Activated naive CD4-positive, alpha-beta T cell treated with anti-CD3 and anti-CD28 coated beads, Interleukin-2, amount 50 U/mL, for 24 hours (primary cell): ENCODE data around the gene FIBIN.
"Not testable (repeated sequence)": the region's sequence is repeated elsewhere in the genome, so short reads cannot be mapped to it uniquely, and the experiment has no call there.

Source experiments
- H3K27ac Mint-ChIP-seq: one replicate; pipeline ENCODE4 v1.8.0; 2021; ENCODE audit warnings: mild to moderate bottlenecking, mixed read lengths
- H3K27me3 Mint-ChIP-seq: one replicate; pipeline ENCODE4 v1.8.0; 2021; ENCODE audit warnings: mixed read lengths
- H3K36me3 Mint-ChIP-seq: one replicate; pipeline ENCODE4 v1.8.0; 2021; ENCODE audit warnings: mixed read lengths
- H3K4me1 Mint-ChIP-seq: one replicate; pipeline ENCODE4 v1.8.0; 2021; ENCODE audit warnings: mixed read lengths
- H3K4me3 Mint-ChIP-seq: one replicate; pipeline ENCODE4 v1.8.0; 2021; ENCODE audit warnings: mild to moderate bottlenecking, mixed read lengths
- H3K9me3 Mint-ChIP-seq: one replicate; pipeline ENCODE4 v1.8.0; 2021; ENCODE audit warnings: mixed read lengths

Gene FIBIN

GRCh38 chr11:26964847-26965485 lies 28.9 kb upstream of the FIBIN start:
- H3K4me1 Mint-ChIP-seq, H3K4me3 Mint-ChIP-seq, H3K36me3 Mint-ChIP-seq, H3K9me3 Mint-ChIP-seq, H3K27ac Mint-ChIP-seq, H3K27me3 Mint-ChIP-seq: not testable (repeated sequence)

- H3K4me3 Mint-ChIP-seq: no peak overlapping the region
- H3K27ac Mint-ChIP-seq: no peak overlapping the region
- no peaks in the 10 kb centered on the region for H3K36me3 Mint-ChIP-seq
- no peaks in the 10 kb centered on the region for H3K27me3 Mint-ChIP-seq
- H3K4me1 Mint-ChIP-seq: no peaks in the 10 kb centered on the region
- H3K9me3 Mint-ChIP-seq: no peaks in the 10 kb centered on the region
Observed at GRCh38 chr11:26971961-26972360, 22.0 kb upstream of the FIBIN start.

- no peak overlapping the region for H3K4me3 Mint-ChIP-seq
- H3K36me3 Mint-ChIP-seq: no peaks in the 10 kb centered on the region
- H3K4me1 Mint-ChIP-seq: no peaks in the 10 kb centered on the region
- no peaks in the 10 kb centered on the region for H3K27me3 Mint-ChIP-seq
- peaks cover 4% of the 10 kb centered on the region for H3K9me3 Mint-ChIP-seq
- no peak overlapping the region for H3K27ac Mint-ChIP-seq
Observed at GRCh38 chr11:26974069-26974783, 19.7 kb upstream of the FIBIN start.

GRCh38 chr11:26974996-26975395 lies 18.9 kb upstream of the FIBIN start:
- no peaks in the 10 kb centered on the region for H3K27me3 Mint-ChIP-seq
- no peaks in the 10 kb centered on the region for H3K4me1 Mint-ChIP-seq
- no peaks in the 10 kb centered on the region for H3K36me3 Mint-ChIP-seq
- H3K9me3 Mint-ChIP-seq: peaks cover 6% of the 10 kb centered on the region
- H3K4me3 Mint-ChIP-seq: no peak overlapping the region
- no peak overlapping the region for H3K27ac Mint-ChIP-seq

- Mint-ChIP-seq H3K4me3 (no peak overlapping the region), H3K36me3 (no peaks in the 10 kb centered on the region), H3K9me3 (peaks cover 6% of the 10 kb centered on the region), H3K27me3 (no peaks in the 10 kb centered on the region), H3K4me1 (no peaks in the 10 kb centered on the region), H3K27ac (no peak overlapping the region)
Observed at GRCh38 chr11:26976389-26976788, 17.5 kb upstream of the FIBIN start.

- H3K27me3 Mint-ChIP-seq, H3K36me3 Mint-ChIP-seq, H3K4me3 Mint-ChIP-seq, H3K27ac Mint-ChIP-seq, H3K4me1 Mint-ChIP-seq: not testable (repeated sequence)
- H3K9me3 Mint-ChIP-seq: peaks cover 13% of the 10 kb centered on the region
Observed at GRCh38 chr11:26977209-26977608, 16.7 kb upstream of the FIBIN start.

- Mint-ChIP-seq H3K9me3 (peaks cover 13% of the 10 kb centered on the region), H3K27me3 (no peaks in the 10 kb centered on the region), H3K4me1 (no peaks in the 10 kb centered on the region), H3K36me3 (no peaks in the 10 kb centered on the region), H3K27ac (no peak overlapping the region), H3K4me3 (no peak overlapping the region)
Observed at GRCh38 chr11:26983645-26984044, 10.3 kb upstream of the FIBIN start.

GRCh38 chr11:26985470-26985869 lies 8.4 kb upstream of the FIBIN start:
- Mint-ChIP-seq H3K9me3 (peaks cover 7% of the 10 kb centered on the region), H3K4me1 (no peaks in the 10 kb centered on the region), H3K4me3 (no peak overlapping the region), H3K36me3 (no peaks in the 10 kb centered on the region), H3K27me3 (no peaks in the 10 kb centered on the region), H3K27ac (no peak overlapping the region)

- H3K27ac Mint-ChIP-seq: no peak overlapping the region
- no peaks in the 10 kb centered on the region for H3K4me1 Mint-ChIP-seq
- peaks cover 7% of the 10 kb centered on the region for H3K9me3 Mint-ChIP-seq
- H3K4me3 Mint-ChIP-seq: no peak overlapping the region
- no peaks in the 10 kb centered on the region for H3K36me3 Mint-ChIP-seq
- no peaks in the 10 kb centered on the region for H3K27me3 Mint-ChIP-seq
Observed at GRCh38 chr11:26985943-26986342, 8.0 kb upstream of the FIBIN start.

GRCh38 chr11:26987272-26987671 lies 6.6 kb upstream of the FIBIN start:
- Mint-ChIP-seq H3K27ac (no peak overlapping the region), H3K36me3 (no peaks in the 10 kb centered on the region), H3K27me3 (no peaks in the 10 kb centered on the region)

GRCh38 chr11:26987731-26988130 lies 6.2 kb upstream of the FIBIN start:
- no peak overlapping the region for H3K27ac Mint-ChIP-seq
- no peaks in the 10 kb centered on the region for H3K27me3 Mint-ChIP-seq
- H3K4me1 Mint-ChIP-seq: no peaks in the 10 kb centered on the region
- H3K9me3 Mint-ChIP-seq: no peaks in the 10 kb centered on the region
- no peak overlapping the region for H3K4me3 Mint-ChIP-seq
- no peaks in the 10 kb centered on the region for H3K36me3 Mint-ChIP-seq

More at GRCh38 chr11:26987272-26987671, 6.6 kb upstream of the FIBIN start:
- H3K4me1 Mint-ChIP-seq: no peaks in the 10 kb centered on the region
- H3K9me3 Mint-ChIP-seq: no peaks in the 10 kb centered on the region
- no peak overlapping the region for H3K4me3 Mint-ChIP-seq

- H3K4me1 Mint-ChIP-seq: no peaks in the 10 kb centered on the region
- H3K4me3 Mint-ChIP-seq: no peak overlapping the region
- H3K27me3 Mint-ChIP-seq: peaks cover under 1% of the 10 kb centered on the region
- H3K36me3 Mint-ChIP-seq: no peaks in the 10 kb centered on the region
- H3K9me3 Mint-ChIP-seq: peaks cover 5% of the 10 kb centered on the region
- H3K27ac Mint-ChIP-seq: no peak overlapping the region
Observed at GRCh38 chr11:26992031-26992541, 1.8 kb upstream of the FIBIN start.

GRCh38 chr11:26994631-26995095 lies 751 bp downstream of the FIBIN start:
- peaks cover 3% of the 10 kb centered on the region for H3K27me3 Mint-ChIP-seq
- no peak overlapping the region for H3K27ac Mint-ChIP-seq
- H3K4me3 Mint-ChIP-seq: no peak overlapping the region
- H3K4me1 Mint-ChIP-seq: no peaks in the 10 kb centered on the region
- H3K9me3 Mint-ChIP-seq: peaks cover 8% of the 10 kb centered on the region
- no peaks in the 10 kb centered on the region for H3K36me3 Mint-ChIP-seq

- Mint-ChIP-seq H3K9me3 (peaks cover 8% of the 10 kb centered on the region), H3K27me3 (peaks cover 3% of the 10 kb centered on the region), H3K4me1 (no peaks in the 10 kb centered on the region), H3K4me3 (no peak overlapping the region), H3K27ac (no peak overlapping the region), H3K36me3 (no peaks in the 10 kb centered on the region)
Observed at GRCh38 chr11:26995701-26996460, 2.0 kb downstream of the FIBIN start.

GRCh38 chr11:26997378-26997777 lies 3.5 kb downstream of the FIBIN start:
- no peak overlapping the region for H3K4me3 Mint-ChIP-seq
- no peaks in the 10 kb centered on the region for H3K36me3 Mint-ChIP-seq
- peaks cover 8% of the 10 kb centered on the region for H3K9me3 Mint-ChIP-seq
- no peak overlapping the region for H3K27ac Mint-ChIP-seq
- peaks cover 3% of the 10 kb centered on the region for H3K27me3 Mint-ChIP-seq
- H3K4me1 Mint-ChIP-seq: no peaks in the 10 kb centered on the region
